Neuron (in vitro differentiated cells): ENCODE results near the gene COBL.

ENCODE experiments used
- H2AFZ ChIP-seq: one replicate; pipeline ENCODE4 v1.6.1; 2013; ENCODE audit warnings: low read depth, mild to moderate bottlenecking, inconsistent platforms, low read length, moderate library complexity
- H3K27me3 ChIP-seq: one replicate; pipeline ENCODE4 v1.6.1; 2013; ENCODE audit warnings: low read length; ENCODE audit not compliant: insufficient read depth
- H3K36me3 ChIP-seq: one replicate; pipeline ENCODE4 v1.6.1; 2013; ENCODE audit warnings: low read length; ENCODE audit not compliant: insufficient read depth
- H3K4me1 ChIP-seq: one replicate; pipeline ENCODE4 v1.6.1; 2013; ENCODE audit warnings: low read length; ENCODE audit not compliant: insufficient read depth
- H3K4me3 ChIP-seq: 2 replicates; pipeline ENCODE4 v1.5.1; 2013; ENCODE audit warnings: mild to moderate bottlenecking, low read length, moderate library complexity
- H3K9me3 ChIP-seq: one replicate; pipeline ENCODE4 v1.6.1; 2013; ENCODE audit warnings: low read length

COBL gene

GRCh38 chr7:51029701-51030191 is 286.9 kb downstream of the COBL start:
- H3K9me3 ChIP-seq = no peaks in the 10 kb centered on the region

GRCh38 chr7:51029131-51029530 is 287.5 kb downstream of the COBL start:
- no peaks in the 10 kb centered on the region for H3K36me3 ChIP-seq
- H3K9me3 ChIP-seq = no peaks in the 10 kb centered on the region
- no peak overlapping the region for H2AFZ ChIP-seq
- H3K27me3 ChIP-seq = no peaks in the 10 kb centered on the region
- H3K4me1 ChIP-seq = no peaks in the 10 kb centered on the region
- H3K4me3 ChIP-seq = no peak overlapping the region

More at GRCh38 chr7:51029701-51030191, 286.9 kb downstream of the COBL start:
- no peaks in the 10 kb centered on the region for H3K4me1 ChIP-seq
- no peaks in the 10 kb centered on the region for H3K27me3 ChIP-seq
- no peak overlapping the region for H3K4me3 ChIP-seq
- no peak overlapping the region for H2AFZ ChIP-seq
- no peaks in the 10 kb centered on the region for H3K36me3 ChIP-seq

- no peaks in the 10 kb centered on the region for H3K4me1 ChIP-seq
- H3K27me3 ChIP-seq = no peaks in the 10 kb centered on the region
- no peaks in the 10 kb centered on the region for H3K9me3 ChIP-seq
- no peaks in the 10 kb centered on the region for H3K36me3 ChIP-seq
- no peak overlapping the region for H3K4me3 ChIP-seq
- no peak overlapping the region for H2AFZ ChIP-seq
Observed at GRCh38 chr7:51027935-51028830, 288.4 kb downstream of the COBL start.

- H3K36me3 ChIP-seq = no peaks in the 10 kb centered on the region
- no peaks in the 10 kb centered on the region for H3K4me1 ChIP-seq
- no peak overlapping the region for H2AFZ ChIP-seq
- H3K9me3 ChIP-seq = no peaks in the 10 kb centered on the region
- no peaks in the 10 kb centered on the region for H3K27me3 ChIP-seq
- no peak overlapping the region for H3K4me3 ChIP-seq
Observed at GRCh38 chr7:51027106-51027934, 289.3 kb downstream of the COBL start.

- no peaks in the 10 kb centered on the region for H3K36me3 ChIP-seq
- no peak overlapping the region for H2AFZ ChIP-seq
- peaks cover 3% of the 10 kb centered on the region for H3K4me1 ChIP-seq
- H3K27me3 ChIP-seq = no peaks in the 10 kb centered on the region
- H3K9me3 ChIP-seq = no peaks in the 10 kb centered on the region
- no peak overlapping the region for H3K4me3 ChIP-seq
Observed at GRCh38 chr7:51026341-51026740, 290.3 kb downstream of the COBL start.

- H3K9me3 ChIP-seq = no peaks in the 10 kb centered on the region
- no peak overlapping the region for H2AFZ ChIP-seq
- no peak overlapping the region for H3K4me3 ChIP-seq
- peaks cover 3% of the 10 kb centered on the region for H3K4me1 ChIP-seq
- H3K27me3 ChIP-seq = no peaks in the 10 kb centered on the region
- H3K36me3 ChIP-seq = no peaks in the 10 kb centered on the region
Observed at GRCh38 chr7:51025668-51026067, 290.9 kb downstream of the COBL start.

- Histone ChIP-seq H2AFZ (no peak overlapping the region), H3K9me3 (no peaks in the 10 kb centered on the region), H3K4me3 (no peak overlapping the region), H3K36me3 (no peaks in the 10 kb centered on the region), H3K4me1 (peaks cover 3% of the 10 kb centered on the region), H3K27me3 (no peaks in the 10 kb centered on the region)
Observed at GRCh38 chr7:51024867-51025266, 291.7 kb downstream of the COBL start.

GRCh38 chr7:51023547-51023946 is 293.1 kb downstream of the COBL start:
- H3K4me3 ChIP-seq = no peak overlapping the region
- no peaks in the 10 kb centered on the region for H3K9me3 ChIP-seq
- H3K36me3 ChIP-seq = no peaks in the 10 kb centered on the region
- peaks cover 3% of the 10 kb centered on the region for H3K4me1 ChIP-seq
- no peak overlapping the region for H2AFZ ChIP-seq
- no peaks in the 10 kb centered on the region for H3K27me3 ChIP-seq

GRCh38 chr7:51022821-51023220 is 293.8 kb downstream of the COBL start:
- no peak overlapping the region for H3K4me3 ChIP-seq
- H2AFZ ChIP-seq = no peak overlapping the region
- H3K36me3 ChIP-seq = no peaks in the 10 kb centered on the region
- H3K9me3 ChIP-seq = no peaks in the 10 kb centered on the region
- H3K4me1 ChIP-seq = peaks cover 3% of the 10 kb centered on the region
- H3K27me3 ChIP-seq = no peaks in the 10 kb centered on the region

- no peak overlapping the region for H3K4me3 ChIP-seq
- no peaks in the 10 kb centered on the region for H3K27me3 ChIP-seq
Observed at GRCh38 chr7:51021906-51022570, 294.6 kb downstream of the COBL start.

GRCh38 chr7:51020944-51021343 is 295.7 kb downstream of the COBL start:
- Histone ChIP-seq H3K27me3 (no peaks in the 10 kb centered on the region), H3K36me3 (no peaks in the 10 kb centered on the region), H3K4me1 (peaks cover 3% of the 10 kb centered on the region), H3K9me3 (no peaks in the 10 kb centered on the region), H2AFZ (no peak overlapping the region), H3K4me3 (no peak overlapping the region)

More at GRCh38 chr7:51021906-51022570, 294.6 kb downstream of the COBL start:
- Histone ChIP-seq H3K9me3 (no peaks in the 10 kb centered on the region), H3K4me1 (peaks cover 3% of the 10 kb centered on the region), H3K36me3 (no peaks in the 10 kb centered on the region), H2AFZ (no peak overlapping the region)

GRCh38 chr7:51019891-51020870 is 296.4 kb downstream of the COBL start:
- Histone ChIP-seq H3K9me3 (no peaks in the 10 kb centered on the region), H3K4me1 (peaks cover 3% of the 10 kb centered on the region), H3K36me3 (no peaks in the 10 kb centered on the region), H3K27me3 (no peaks in the 10 kb centered on the region), H3K4me3 (no peak overlapping the region), H2AFZ (no peak overlapping the region)
